ENCODE measurements around the gene TXNDC2. TPM values are rescaled to one million over a fixed set of nuclear protein-coding genes. Genes with fewer than 3 reads are reported as not detected.

The TXNDC2 gene
- total RNA-seq, 1 experiment from 2014 or later: 0.12 TPM

DNA sequence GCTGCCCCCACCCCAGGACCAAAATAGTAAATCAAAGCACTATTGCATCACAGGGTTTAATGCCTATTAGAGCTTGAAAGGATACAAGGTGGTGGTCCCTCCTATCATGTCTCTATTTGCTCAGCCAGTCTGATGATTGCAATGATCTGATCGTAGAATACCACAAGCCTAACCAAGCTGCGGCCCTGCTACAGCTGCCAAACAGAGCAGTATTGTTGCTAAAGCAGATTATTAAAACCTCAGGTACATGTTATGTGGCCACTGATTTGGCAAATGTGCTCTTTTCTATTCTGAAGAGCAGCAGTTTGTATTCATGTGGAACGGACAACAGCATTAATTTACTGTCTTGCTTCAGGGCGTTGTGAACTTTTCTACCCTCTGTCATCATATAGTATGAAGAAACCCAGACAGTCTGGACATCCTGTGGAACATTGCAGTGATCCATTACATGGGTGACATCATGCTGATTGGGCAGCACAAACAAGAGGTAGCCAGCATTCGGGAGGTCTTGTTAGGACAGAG, 19.7 kb downstream of the TXNDC2 start:
- ChIA-PET RAD21 (ENCODE audit: low non-redundant PET in 1 of 2, low total read pairs in 2 of 2, uncharacterized antibody in 2 of 2, unreplicated experiment in 2 of 2) (no interaction called here), POLR2A (interaction anchor here (1.7 kb wide), 1 partner anchor 8 kb away, joined by 7 read pairs; the partner anchor contains the start of gene VAPA), CTCF (no interaction called here)
- H3K27me3 ChIP-seq (ENCODE audit: insufficient read depth, low read length): no peaks in the 10 kb centered on the region
- DNase-seq (ENCODE audit: low read depth, low spot score) (no peak), ATAC-seq (no peak)
- no peaks in the 10 kb centered on the region for H4K20me1 ChIP-seq (ENCODE audit: insufficient read depth)
- intact Hi-C loops (cut with micrococcal nuclease): no loop called here
- peaks cover 13 to 26% of the 10 kb centered on the region in 2 experiments; a peak in 3 of 4 replicates for H3K4me1 ChIP-seq (ENCODE audit: control insufficient read depth in 1 of 2, insufficient read depth in 2 of 2, low read length in 2 of 2)
- H3K27ac ChIP-seq (ENCODE audit: low read depth, low read length): no peak overlapping the region
- no peak for TF ChIP-seq TCF7L2 (IDR thresholded peaks at IDR 0.05; ENCODE audit: borderline replicate concordance, extremely low read depth, insufficient read depth, insufficient read length)
- TF ChIP-seq SP1 (IDR thresholded peaks at IDR 0.05; ENCODE audit: low read depth): no peak
- TF ChIP-seq EZH2phosphoT487 (IDR thresholded peaks at IDR 0.05; ENCODE audit: borderline replicate concordance): no peak
- TF ChIP-seq, protein P1, sequence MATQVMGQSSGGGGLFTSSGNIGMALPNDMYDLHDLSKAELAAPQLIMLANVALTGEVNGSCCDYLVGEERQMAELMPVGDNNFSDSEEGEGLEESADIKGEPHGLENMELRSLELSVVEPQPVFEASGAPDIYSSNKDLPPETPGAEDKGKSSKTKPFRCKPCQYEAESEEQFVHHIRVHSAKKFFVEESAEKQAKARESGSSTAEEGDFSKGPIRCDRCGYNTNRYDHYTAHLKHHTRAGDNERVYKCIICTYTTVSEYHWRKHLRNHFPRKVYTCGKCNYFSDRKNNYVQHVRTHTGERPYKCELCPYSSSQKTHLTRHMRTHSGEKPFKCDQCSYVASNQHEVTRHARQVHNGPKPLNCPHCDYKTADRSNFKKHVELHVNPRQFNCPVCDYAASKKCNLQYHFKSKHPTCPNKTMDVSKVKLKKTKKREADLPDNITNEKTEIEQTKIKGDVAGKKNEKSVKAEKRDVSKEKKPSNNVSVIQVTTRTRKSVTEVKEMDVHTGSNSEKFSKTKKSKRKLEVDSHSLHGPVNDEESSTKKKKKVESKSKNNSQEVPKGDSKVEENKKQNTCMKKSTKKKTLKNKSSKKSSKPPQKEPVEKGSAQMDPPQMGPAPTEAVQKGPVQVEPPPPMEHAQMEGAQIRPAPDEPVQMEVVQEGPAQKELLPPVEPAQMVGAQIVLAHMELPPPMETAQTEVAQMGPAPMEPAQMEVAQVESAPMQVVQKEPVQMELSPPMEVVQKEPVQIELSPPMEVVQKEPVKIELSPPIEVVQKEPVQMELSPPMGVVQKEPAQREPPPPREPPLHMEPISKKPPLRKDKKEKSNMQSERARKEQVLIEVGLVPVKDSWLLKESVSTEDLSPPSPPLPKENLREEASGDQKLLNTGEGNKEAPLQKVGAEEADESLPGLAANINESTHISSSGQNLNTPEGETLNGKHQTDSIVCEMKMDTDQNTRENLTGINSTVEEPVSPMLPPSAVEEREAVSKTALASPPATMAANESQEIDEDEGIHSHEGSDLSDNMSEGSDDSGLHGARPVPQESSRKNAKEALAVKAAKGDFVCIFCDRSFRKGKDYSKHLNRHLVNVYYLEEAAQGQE (IDR thresholded peaks at IDR 0.05; ENCODE audit: low read depth): no peak
- TF ChIP-seq POLR2A (IDR thresholded peaks at IDR 0.05; ENCODE audit: borderline replicate concordance, extremely low read depth, insufficient read depth, insufficient read length): no peak
- no peak for TF ChIP-seq SRF (IDR thresholded peaks at IDR 0.05; ENCODE audit: low read depth)
- TF ChIP-seq CEBPB (IDR thresholded peaks at IDR 0.05; ENCODE audit: low read depth): no peak
- TF ChIP-seq CBX3 (IDR thresholded peaks at IDR 0.05; ENCODE audit: low read depth): no peak
- TF ChIP-seq FOSL1 (IDR thresholded peaks at IDR 0.05; ENCODE audit: low read depth): no peak
- TF ChIP-seq SIN3A (IDR thresholded peaks at IDR 0.05; ENCODE audit: low read depth): no peak
- TF ChIP-seq, protein P2, sequence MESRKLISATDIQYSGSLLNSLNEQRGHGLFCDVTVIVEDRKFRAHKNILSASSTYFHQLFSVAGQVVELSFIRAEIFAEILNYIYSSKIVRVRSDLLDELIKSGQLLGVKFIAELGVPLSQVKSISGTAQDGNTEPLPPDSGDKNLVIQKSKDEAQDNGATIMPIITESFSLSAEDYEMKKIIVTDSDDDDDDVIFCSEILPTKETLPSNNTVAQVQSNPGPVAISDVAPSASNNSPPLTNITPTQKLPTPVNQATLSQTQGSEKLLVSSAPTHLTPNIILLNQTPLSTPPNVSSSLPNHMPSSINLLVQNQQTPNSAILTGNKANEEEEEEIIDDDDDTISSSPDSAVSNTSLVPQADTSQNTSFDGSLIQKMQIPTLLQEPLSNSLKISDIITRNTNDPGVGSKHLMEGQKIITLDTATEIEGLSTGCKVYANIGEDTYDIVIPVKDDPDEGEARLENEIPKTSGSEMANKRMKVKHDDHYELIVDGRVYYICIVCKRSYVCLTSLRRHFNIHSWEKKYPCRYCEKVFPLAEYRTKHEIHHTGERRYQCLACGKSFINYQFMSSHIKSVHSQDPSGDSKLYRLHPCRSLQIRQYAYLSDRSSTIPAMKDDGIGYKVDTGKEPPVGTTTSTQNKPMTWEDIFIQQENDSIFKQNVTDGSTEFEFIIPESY (IDR thresholded peaks at IDR 0.05; ENCODE audit: extremely low read depth, insufficient replicate concordance, low read length): no peak
- H2AFZ ChIP-seq (ENCODE audit: low read depth, low read length, poor library complexity, severe bottlenecking): no peak overlapping the region
- no peaks in the 10 kb centered on the region for H3K9me3 ChIP-seq (ENCODE audit: control insufficient read depth in 1 of 2, insufficient read depth in 1 of 2, low read depth in 1 of 2, low read length in 2 of 2)
- no peak overlapping the region for H3K4me3 ChIP-seq (replicated peaks in 1 of 2; ENCODE audit: low read depth in 1 of 2, low read length in 2 of 2)
- H3K36me3 ChIP-seq (ENCODE audit: control insufficient read depth in 1 of 2, insufficient read depth in 2 of 2, low read length in 2 of 2): no peaks in the 10 kb centered on the region
- no peaks in the 10 kb centered on the region for H3K9me2 ChIP-seq (ENCODE audit: insufficient read depth)
- H3K4me2 ChIP-seq (ENCODE audit: low read length): no peak overlapping the region
- no TSS peak for BruUV-seq (replicated peaks)
- H3K79me2 ChIP-seq (ENCODE audit: insufficient read depth, low read length): no peaks in the 10 kb centered on the region
- no peak overlapping the region for H3K9ac ChIP-seq (ENCODE audit: low read length)

All from HCT116 (cell line).